Gastrocnemius medialis (tissue), 4 donors: ENCODE data around the gene TSPAN9. TPM values are rescaled to one million over a fixed set of nuclear protein-coding genes. Genes with fewer than 3 reads are reported as not detected.

Experiments used
- ATAC-seq, 2 donors: fragments of 150-250 bp; one replicate each; pipeline ENCODE4 v1.9.1; 2016
- DNase-seq, 2 donors: peaks; one replicate each; pipeline ENCODE4 v3.0.0-alpha.2; 2019
- H3K27ac ChIP-seq, 4 donors: fragments of 200-600 bp; sonication (generic); 1 replicate in 1 of 4; 2 replicates in 3 of 4; pipeline ENCODE4 v1.5.1; 2016 to 2018; ENCODE audit warnings: mild to moderate bottlenecking in 2 of 4, moderate library complexity in 1 of 4
- H3K27me3 ChIP-seq, 3 donors: fragments of 200-600 bp; sonication (generic) in 2 of 3; 1 replicate in 1 of 3; 2 replicates in 2 of 3; pipeline versions ENCODE4 v1.5.1 to v1.6.0; 2016 to 2019; ENCODE audit warnings: mild to moderate bottlenecking in 1 of 3, moderate library complexity in 1 of 3
- H3K36me3 ChIP-seq, 2 donors: fragments of 200-600 bp; sonication (generic) in 1 of 2; one replicate each; pipeline ENCODE4 v1.5.1; 2017 to 2018
- H3K4me1 ChIP-seq, 2 donors: fragments of 200-600 bp; sonication (generic) in 1 of 2; one replicate each; pipeline ENCODE4 v1.5.1; 2016 to 2017; ENCODE audit warnings: mild to moderate bottlenecking in 2 of 2
- H3K4me3 ChIP-seq, 4 donors: fragments of 200-600 bp; sonication (generic) in 3 of 4; 1 replicate in 1 of 4; 2 replicates in 3 of 4; pipeline ENCODE4 v1.5.1; 2016 to 2019; ENCODE audit warnings: mild to moderate bottlenecking in 2 of 4
- H3K9me3 ChIP-seq, 3 donors: fragments of 200-600 bp; sonication (generic) in 2 of 3; 1 replicate in 1 of 3; 2 replicates in 2 of 3; pipeline ENCODE4 v1.5.1; 2016 to 2019
- POLR2A ChIP-seq, 2 donors: fragments of 450-650 bp; IDR thresholded peaks; one replicate each; pipeline ENCODE4 v1.6.1; 2017; ENCODE audit warnings: antibody characterized with exemption in 2 of 2, mild to moderate bottlenecking in 2 of 2, moderate library complexity in 2 of 2
- in situ Hi-C, 4 donors: fragments of 200-750 bp; cut with MboI; loops; one replicate each; pipeline versions ENCODE4 v1.15.0 to v1.8.0; 2017; ENCODE audit warnings: low sequenced_read_pairs in 4 of 4
- intact Hi-C: fragments of 100-400 bp; cut with DNase I; formaldehyde crosslinking; loops from one replicate; pipeline ENCODE4 v1.15.1; 2023; ENCODE audit warnings: low total_unique reads
- total RNA-seq, 4 donors: library from RNA; depleted of rRNA; stranded (reverse); fragments of >200 nt; gene quantifications; one replicate each; pipeline versions ENCODE4 v1.1.0 to v1.2.3, GENCODE V29; 2016
- TF ChIP-seq, protein P1 (sequence below), 5 experiments: fragments of 450-650 bp in 3 of 5; fragments of 200-600 bp in 2 of 5; sonication (generic) in 2 of 5; IDR thresholded peaks in 4 of 5; conservative IDR thresholded peaks in 1 of 5; 1 replicate in 4 of 5; 2 replicates in 1 of 5; pipeline ENCODE4 v1.5.1; 2016 to 2019; ENCODE audit warnings: antibody characterized with exemption in 5 of 5, mild to moderate bottlenecking in 3 of 5, moderate library complexity in 3 of 5

Gene TSPAN9
- total RNA-seq, 4 donors from 2014 or later, result 4.7 to 9.4 (median 7.4) TPM

DNA sequence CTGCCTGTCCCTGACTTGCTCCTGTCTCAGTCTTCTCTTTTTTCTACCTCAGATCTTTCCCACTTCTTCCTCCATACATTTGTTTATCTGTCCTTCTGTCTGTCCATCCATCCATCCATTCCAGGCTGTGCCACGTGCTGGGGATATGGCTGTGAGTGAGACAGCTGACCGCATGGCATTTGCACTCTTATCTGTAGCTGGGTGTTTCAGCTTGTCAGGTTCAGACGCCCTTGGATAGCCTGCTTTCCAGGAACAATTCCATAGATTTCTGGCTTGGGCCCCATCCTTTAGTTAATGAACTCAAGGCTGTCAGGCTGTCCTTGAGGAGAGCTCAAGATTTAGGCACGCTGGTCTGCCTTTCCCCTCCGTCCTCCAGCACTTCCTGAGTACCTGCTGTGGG lies 116.6 kb downstream of the TSPAN9 start:
- H3K4me1 ChIP-seq, result no peaks in the 10 kb centered on the region
- no peak for ATAC-seq
- no peak overlapping the region for H3K27ac ChIP-seq
- in situ Hi-C loops, result no loop called here
- H3K9me3 ChIP-seq, result no peaks in the 10 kb centered on the region
- no peaks in the 10 kb centered on the region for H3K27me3 ChIP-seq
- TF ChIP-seq, protein P1, sequence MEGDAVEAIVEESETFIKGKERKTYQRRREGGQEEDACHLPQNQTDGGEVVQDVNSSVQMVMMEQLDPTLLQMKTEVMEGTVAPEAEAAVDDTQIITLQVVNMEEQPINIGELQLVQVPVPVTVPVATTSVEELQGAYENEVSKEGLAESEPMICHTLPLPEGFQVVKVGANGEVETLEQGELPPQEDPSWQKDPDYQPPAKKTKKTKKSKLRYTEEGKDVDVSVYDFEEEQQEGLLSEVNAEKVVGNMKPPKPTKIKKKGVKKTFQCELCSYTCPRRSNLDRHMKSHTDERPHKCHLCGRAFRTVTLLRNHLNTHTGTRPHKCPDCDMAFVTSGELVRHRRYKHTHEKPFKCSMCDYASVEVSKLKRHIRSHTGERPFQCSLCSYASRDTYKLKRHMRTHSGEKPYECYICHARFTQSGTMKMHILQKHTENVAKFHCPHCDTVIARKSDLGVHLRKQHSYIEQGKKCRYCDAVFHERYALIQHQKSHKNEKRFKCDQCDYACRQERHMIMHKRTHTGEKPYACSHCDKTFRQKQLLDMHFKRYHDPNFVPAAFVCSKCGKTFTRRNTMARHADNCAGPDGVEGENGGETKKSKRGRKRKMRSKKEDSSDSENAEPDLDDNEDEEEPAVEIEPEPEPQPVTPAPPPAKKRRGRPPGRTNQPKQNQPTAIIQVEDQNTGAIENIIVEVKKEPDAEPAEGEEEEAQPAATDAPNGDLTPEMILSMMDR (IDR thresholded peaks at IDR 0.05 in 4 of 5, conservative IDR thresholded peaks at IDR 0.05 in 1 of 5), result no peak
- no peak for TF ChIP-seq POLR2A (IDR thresholded peaks at IDR 0.05)
- H3K4me3 ChIP-seq, result no peak overlapping the region
- intact Hi-C loops, result no loop called here
- no peaks in the 10 kb centered on the region for H3K36me3 ChIP-seq
- DNase-seq, result no peak

DNA sequence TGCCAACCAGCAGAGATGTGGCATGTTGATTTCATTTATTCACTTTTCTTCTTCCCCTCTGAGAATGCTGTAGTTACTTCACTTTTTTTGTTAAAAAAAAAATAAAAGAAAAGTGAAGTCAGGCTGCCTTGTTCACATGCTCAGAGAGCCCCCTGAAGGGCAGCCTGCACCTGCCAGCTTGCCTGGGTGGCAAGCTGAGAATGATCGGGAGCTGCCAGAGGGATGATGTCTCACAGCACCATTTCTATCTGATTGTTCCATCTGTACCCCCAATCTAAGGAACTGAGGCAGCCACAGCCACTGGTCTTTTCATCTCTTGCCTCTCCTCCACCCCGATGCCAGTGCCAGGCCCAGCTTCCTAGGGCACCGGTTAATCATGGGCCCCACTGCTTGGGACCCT lies 118.2 kb downstream of the TSPAN9 start:
- in situ Hi-C loops, result no loop called here
- peaks cover 0 to 5% of the 10 kb centered on the region in 2 donors for H3K4me1 ChIP-seq

DNA sequence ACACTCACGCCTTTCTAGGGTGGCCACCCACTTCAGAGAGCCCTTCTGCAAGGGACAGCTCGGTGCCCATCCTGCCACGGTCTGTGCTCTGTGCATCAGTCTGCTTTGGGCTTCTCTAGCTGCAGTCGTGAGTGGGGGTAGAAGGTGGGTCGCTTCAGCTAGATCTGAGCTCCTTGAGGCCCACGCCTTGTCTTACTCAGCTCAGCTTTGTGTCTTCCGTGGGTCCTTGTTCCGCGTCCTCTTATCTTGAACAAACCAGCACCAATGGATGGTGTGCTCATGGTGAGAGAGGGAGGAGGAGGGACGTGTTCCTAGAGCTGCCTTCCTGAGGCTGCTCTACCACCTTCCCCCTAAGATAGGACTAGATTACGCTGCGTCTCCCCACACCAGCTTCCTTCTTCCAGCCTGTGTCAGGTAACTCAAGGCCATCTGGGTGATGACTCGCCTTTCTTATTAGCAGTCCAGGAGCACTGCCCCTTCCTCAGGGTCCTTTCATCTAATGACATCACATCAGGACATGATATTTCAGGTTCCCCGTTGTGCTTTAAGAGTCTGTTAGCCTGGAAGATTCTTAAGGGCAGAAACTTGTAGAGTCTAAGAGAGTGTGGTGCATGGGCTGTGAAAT lies 118.8 kb downstream of the TSPAN9 start:
- in situ Hi-C loops, result no loop called here
- intact Hi-C loops, result no loop called here
- no peaks in the 10 kb centered on the region for H3K27me3 ChIP-seq
- no peaks in the 10 kb centered on the region for H3K9me3 ChIP-seq
- no peak for ATAC-seq
- no peak overlapping the region for H3K27ac ChIP-seq
- peaks cover 2 to 7% of the 10 kb centered on the region in 2 donors for H3K4me1 ChIP-seq
- no peak for DNase-seq
- H3K4me3 ChIP-seq, result no peak overlapping the region
- H3K36me3 ChIP-seq, result no peaks in the 10 kb centered on the region
- TF ChIP-seq POLR2A (IDR thresholded peaks at IDR 0.05), result no peak
- TF ChIP-seq, protein P1 (IDR thresholded peaks at IDR 0.05 in 4 of 5, conservative IDR thresholded peaks at IDR 0.05 in 1 of 5), result no peak

More for the DNA sequence above, 118.2 kb downstream of the TSPAN9 start:
- DNase-seq, result no peak
- Histone ChIP-seq H3K27me3 (no peaks in the 10 kb centered on the region), H3K9me3 (no peaks in the 10 kb centered on the region), H3K27ac (no peak overlapping the region), H3K36me3 (no peaks in the 10 kb centered on the region), H3K4me3 (no peak overlapping the region)
- no peak for ATAC-seq
- TF ChIP-seq POLR2A (IDR thresholded peaks at IDR 0.05), result no peak
- TF ChIP-seq, protein P1 (IDR thresholded peaks at IDR 0.05 in 4 of 5, conservative IDR thresholded peaks at IDR 0.05 in 1 of 5), result no peak
- intact Hi-C loops, result no loop called here

DNA sequence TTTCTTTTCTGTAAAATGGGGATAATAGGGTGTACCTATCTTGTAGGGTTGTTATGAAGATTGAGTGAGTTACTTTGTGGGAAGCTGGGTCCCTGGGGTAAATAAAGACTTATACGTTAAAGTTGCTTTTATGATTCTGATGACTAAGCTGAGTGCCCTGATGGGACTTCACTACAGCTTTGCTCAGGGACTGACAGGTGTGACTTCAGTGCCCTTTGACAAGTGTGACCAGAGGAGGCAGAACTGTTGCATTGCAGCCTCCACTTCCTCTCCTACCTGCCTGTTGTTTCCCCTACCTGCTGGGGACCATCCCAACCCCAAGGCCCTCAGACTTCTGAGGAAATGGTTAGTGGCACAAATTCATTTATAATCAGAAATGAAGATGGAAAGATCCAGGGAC lies 119.3 kb downstream of the TSPAN9 start:
- H3K9me3 ChIP-seq, result no peaks in the 10 kb centered on the region
- in situ Hi-C loops (no loop called here), intact Hi-C loops (no loop called here)
- peaks cover 7 to 13% of the 10 kb centered on the region in 2 donors for H3K4me1 ChIP-seq
- TF ChIP-seq POLR2A (IDR thresholded peaks at IDR 0.05), result no peak
- TF ChIP-seq, protein P1 (IDR thresholded peaks at IDR 0.05 in 4 of 5, conservative IDR thresholded peaks at IDR 0.05 in 1 of 5), result no peak
- ATAC-seq, result no peak
- H3K36me3 ChIP-seq, result no peaks in the 10 kb centered on the region
- H3K27ac ChIP-seq, result no peak overlapping the region
- DNase-seq, result no peak
- no peaks in the 10 kb centered on the region for H3K27me3 ChIP-seq
- H3K4me3 ChIP-seq, result no peak overlapping the region
